Stimulated activated naive CD8-positive, alpha-beta T cell treated with anti-CD3 and anti-CD28 coated beads, Interleukin-15, Interleukin-2, amounts not matched to agents 100 ng/mL and 50 ng/mL, for 24 hours (primary cell): ENCODE data around the gene ADGRF1.

Source experiments
- H3K27ac Mint-ChIP-seq: one replicate; pipeline ENCODE4 v1.8.0; 2021; ENCODE audit warnings: mild to moderate bottlenecking, mixed read lengths
- H3K27me3 Mint-ChIP-seq: one replicate; pipeline ENCODE4 v1.8.0; 2021; ENCODE audit warnings: mixed read lengths
- H3K36me3 Mint-ChIP-seq: one replicate; pipeline ENCODE4 v1.8.0; 2021; ENCODE audit warnings: low read depth, mixed read lengths
- H3K4me1 Mint-ChIP-seq: one replicate; pipeline ENCODE4 v1.8.0; 2021; ENCODE audit warnings: low read depth, mixed read lengths
- H3K4me3 Mint-ChIP-seq: one replicate; pipeline ENCODE4 v1.8.0; 2021; ENCODE audit warnings: mild to moderate bottlenecking, mixed read lengths
- H3K9me3 Mint-ChIP-seq: one replicate; pipeline ENCODE4 v1.8.0; 2021; ENCODE audit warnings: mixed read lengths

Gene ADGRF1

DNA sequence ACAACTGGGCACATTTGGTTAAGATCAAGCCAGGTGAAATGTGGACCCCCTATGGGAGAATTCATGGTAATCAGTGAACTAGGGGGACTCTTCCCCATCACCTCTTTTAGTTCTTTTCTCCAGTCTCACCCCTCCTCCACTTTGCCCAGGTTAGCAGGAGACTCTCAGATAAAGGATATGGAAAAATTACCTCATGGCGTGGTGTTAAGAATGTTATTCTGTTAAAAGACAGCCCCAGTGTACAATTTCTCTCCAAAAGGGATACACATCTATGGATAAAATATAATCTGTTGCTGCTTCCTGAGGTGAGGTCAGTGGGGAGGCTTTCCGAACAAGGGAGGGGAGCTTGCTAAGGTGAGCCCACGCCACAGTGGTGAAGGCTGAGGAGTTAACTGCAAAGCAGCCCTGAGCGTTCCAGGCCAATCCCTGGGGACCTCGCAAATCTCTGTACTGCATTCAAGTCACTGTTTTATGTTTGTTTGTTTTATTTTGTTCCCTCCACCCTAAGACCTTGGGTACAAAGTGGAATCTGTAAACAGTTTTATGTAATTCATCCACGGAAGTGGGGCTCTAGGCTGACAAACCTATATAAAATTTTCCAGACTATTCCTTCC lies 52.0 kb downstream of the ADGRF1 start:
- Mint-ChIP-seq H3K27ac (no peak overlapping the region), H3K4me3 (no peak overlapping the region)

DNA sequence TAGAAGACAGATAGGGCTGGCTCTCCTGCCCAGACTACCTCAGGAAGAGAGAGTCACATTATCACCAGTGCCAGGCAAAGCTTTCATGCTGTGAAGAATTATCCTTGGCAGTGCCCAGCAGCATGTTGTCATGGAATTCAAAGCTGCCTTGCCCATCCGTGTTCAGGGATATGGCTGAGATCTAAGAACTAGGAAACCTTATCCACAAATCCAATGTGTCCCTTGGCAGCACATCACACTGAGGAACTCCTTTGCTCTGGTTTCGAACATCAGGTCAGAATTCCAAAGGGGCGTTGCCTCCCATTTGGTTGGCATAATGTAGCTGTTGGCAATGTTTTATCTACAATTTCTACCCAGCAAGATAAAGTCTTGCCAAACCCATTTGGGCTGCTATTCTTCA lies 52.7 kb downstream of the ADGRF1 start:
- H3K36me3 Mint-ChIP-seq = no peaks in the 10 kb centered on the region
- H3K27me3 Mint-ChIP-seq = peaks cover 18% of the 10 kb centered on the region
- no peak overlapping the region for H3K27ac Mint-ChIP-seq
- H3K4me3 Mint-ChIP-seq = no peak overlapping the region
- no peaks in the 10 kb centered on the region for H3K9me3 Mint-ChIP-seq
- no peaks in the 10 kb centered on the region for H3K4me1 Mint-ChIP-seq

More for the DNA sequence above, 52.0 kb downstream of the ADGRF1 start:
- Mint-ChIP-seq H3K4me1 (no peaks in the 10 kb centered on the region), H3K9me3 (no peaks in the 10 kb centered on the region), H3K27me3 (peaks cover 18% of the 10 kb centered on the region), H3K36me3 (no peaks in the 10 kb centered on the region)

DNA sequence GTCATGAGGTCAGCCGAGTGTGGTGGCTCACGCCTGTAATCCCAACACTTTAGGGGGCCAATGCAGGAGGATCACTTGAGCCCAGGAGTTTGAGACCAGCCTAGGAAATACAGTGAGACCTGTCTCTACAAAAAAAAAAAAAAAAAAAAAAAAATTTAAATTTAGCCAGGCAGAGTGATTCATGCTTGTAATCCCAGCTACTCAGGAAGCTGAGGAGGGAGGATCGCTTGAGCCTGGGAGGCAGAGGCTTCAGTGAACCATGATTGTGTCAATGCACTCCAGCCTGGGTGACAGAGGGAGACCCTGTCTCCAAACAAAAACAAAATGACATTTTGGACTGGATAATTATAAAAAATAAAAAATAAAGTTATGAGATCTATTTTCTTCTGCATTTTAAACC lies 56.2 kb downstream of the ADGRF1 start:
- no peaks in the 10 kb centered on the region for H3K9me3 Mint-ChIP-seq
- no peak overlapping the region for H3K27ac Mint-ChIP-seq
- no peaks in the 10 kb centered on the region for H3K36me3 Mint-ChIP-seq
- H3K4me3 Mint-ChIP-seq = no peak overlapping the region
- peaks cover 5% of the 10 kb centered on the region for H3K27me3 Mint-ChIP-seq
- no peaks in the 10 kb centered on the region for H3K4me1 Mint-ChIP-seq

DNA sequence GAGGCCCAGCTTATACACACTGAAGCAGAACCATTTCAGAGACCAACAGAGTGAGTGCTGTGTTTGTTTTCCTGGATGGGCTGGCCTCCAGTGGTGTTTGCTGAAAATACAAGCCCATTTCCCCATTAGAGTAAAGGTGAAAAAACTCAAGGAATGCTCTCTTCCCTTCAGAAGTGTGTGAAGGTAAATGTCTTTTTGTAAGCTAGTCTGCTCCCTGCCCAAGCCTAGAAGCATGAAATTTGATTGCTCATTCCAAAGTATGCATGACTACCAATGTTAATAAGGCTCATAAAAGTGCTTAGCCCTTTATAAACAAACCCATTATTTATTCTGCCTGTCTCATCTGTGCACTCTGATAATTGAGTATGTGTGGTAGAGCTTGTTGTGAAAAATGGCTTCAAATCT lies 59.1 kb downstream of the ADGRF1 start:
- H3K27ac Mint-ChIP-seq = no peak overlapping the region
- no peaks in the 10 kb centered on the region for H3K27me3 Mint-ChIP-seq
- no peaks in the 10 kb centered on the region for H3K4me1 Mint-ChIP-seq
- no peaks in the 10 kb centered on the region for H3K36me3 Mint-ChIP-seq
- no peak overlapping the region for H3K4me3 Mint-ChIP-seq
- no peaks in the 10 kb centered on the region for H3K9me3 Mint-ChIP-seq

DNA sequence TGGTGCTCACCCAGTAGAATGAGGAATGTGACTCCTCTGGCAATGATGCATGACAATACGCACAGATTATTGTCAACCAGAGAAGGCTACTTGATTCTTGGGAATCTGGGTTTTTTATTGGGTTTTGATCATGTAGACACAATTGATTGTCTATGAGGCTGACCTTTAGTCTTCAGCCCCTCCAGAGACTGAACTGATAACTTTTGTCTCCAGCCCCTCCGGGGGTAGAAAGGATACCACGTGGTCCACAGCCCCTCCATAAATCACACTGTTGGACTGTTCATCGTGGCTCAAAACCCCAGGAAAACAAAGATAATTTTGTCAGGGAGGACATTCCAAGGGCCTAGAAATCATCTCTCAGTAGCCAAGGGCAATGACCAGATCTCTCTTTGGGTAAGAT lies 62.9 kb downstream of the ADGRF1 start:
- Mint-ChIP-seq H3K27ac (no peak overlapping the region), H3K27me3 (no peaks in the 10 kb centered on the region), H3K4me3 (no peak overlapping the region), H3K36me3 (no peaks in the 10 kb centered on the region), H3K4me1 (no peaks in the 10 kb centered on the region), H3K9me3 (no peaks in the 10 kb centered on the region)

DNA sequence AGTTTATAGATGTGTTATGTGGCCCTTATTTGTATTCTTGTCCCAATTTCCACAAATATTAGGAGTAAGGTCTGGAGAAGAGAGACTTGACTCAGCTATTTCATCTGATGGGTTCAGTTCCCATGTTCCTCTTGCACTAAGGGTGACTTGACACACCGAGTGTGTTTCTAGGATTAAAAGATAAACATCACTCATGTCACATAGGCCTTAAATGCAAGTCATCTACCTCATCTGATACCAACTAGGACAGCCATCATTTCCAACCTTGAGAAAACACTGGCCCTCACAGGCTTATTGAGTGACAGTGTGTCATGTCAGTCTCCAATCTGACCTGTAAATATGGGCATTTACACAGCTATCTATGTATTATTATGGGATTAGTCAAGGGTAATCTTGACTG lies 67.3 kb downstream of the ADGRF1 start:
- no peak overlapping the region for H3K27ac Mint-ChIP-seq
- no peaks in the 10 kb centered on the region for H3K36me3 Mint-ChIP-seq
- peaks cover 17% of the 10 kb centered on the region for H3K27me3 Mint-ChIP-seq
- H3K4me1 Mint-ChIP-seq = no peaks in the 10 kb centered on the region
- no peak overlapping the region for H3K4me3 Mint-ChIP-seq
- H3K9me3 Mint-ChIP-seq = no peaks in the 10 kb centered on the region

DNA sequence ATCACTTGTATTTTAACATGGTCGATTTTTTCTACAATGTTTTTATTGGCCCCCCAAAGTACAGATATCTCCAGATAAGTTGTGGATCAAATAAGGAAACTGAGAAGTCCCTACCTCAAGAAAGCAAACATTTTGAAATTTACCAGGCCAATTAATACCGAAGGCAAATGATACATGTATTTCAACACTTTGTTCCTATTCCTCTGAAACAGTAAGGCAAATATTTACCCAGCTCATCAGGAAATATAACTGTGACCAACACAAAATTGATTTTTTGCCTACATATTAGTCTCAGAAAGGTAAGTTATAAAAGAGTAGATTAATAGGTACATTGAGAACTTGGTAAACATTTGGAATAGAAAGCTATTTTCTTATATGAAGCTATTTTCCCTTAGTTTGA lies 69.1 kb downstream of the ADGRF1 start:
- Mint-ChIP-seq H3K27me3 (peaks cover 17% of the 10 kb centered on the region), H3K36me3 (no peaks in the 10 kb centered on the region), H3K27ac (no peak overlapping the region), H3K4me3 (no peak overlapping the region), H3K9me3 (no peaks in the 10 kb centered on the region), H3K4me1 (no peaks in the 10 kb centered on the region)

DNA sequence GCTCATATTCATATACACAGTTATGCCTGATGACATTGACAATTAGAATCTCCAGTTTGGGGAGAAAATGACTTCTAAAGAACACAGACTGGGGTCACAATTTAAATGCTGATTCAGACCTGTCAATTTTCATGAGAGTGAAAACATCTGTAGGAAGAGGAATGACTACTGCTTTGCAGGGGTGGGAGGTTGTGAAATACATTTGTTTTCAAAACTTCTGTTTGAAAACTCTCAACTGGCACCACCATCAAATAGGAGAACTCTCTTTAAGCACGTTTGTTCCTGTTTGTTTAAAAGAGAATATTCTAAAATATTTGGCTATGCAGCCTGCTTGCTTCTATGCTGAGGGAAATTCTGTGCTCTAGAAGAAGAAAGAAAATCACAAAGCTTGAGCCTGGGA lies 69.6 kb downstream of the ADGRF1 start:
- Mint-ChIP-seq H3K27ac (no peak overlapping the region), H3K36me3 (no peaks in the 10 kb centered on the region), H3K4me1 (no peaks in the 10 kb centered on the region), H3K27me3 (peaks cover 17% of the 10 kb centered on the region), H3K9me3 (no peaks in the 10 kb centered on the region), H3K4me3 (no peak overlapping the region)

DNA sequence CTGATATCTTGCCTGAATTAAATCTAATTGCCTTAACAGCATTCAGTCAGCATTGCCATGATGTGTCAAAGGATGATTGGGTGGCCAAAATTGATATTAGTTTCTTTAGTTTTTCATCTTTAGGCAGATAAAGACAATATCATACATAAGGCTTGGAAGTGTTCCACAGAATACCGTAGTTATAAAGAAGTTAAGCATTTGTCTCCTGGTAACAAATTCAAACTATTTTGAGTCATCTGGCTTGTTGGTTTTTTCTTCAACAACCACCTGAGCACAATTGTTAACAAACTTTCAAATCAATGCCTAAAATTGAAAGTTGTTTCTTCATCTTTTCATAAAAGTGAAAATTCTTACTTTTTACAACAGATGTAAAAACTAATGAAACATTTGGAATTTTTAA lies 72.9 kb downstream of the ADGRF1 start:
- no peaks in the 10 kb centered on the region for H3K9me3 Mint-ChIP-seq
- no peak overlapping the region for H3K27ac Mint-ChIP-seq
- H3K36me3 Mint-ChIP-seq = no peaks in the 10 kb centered on the region
- no peak overlapping the region for H3K4me3 Mint-ChIP-seq
- H3K27me3 Mint-ChIP-seq = peaks cover 17% of the 10 kb centered on the region
- H3K4me1 Mint-ChIP-seq = no peaks in the 10 kb centered on the region

DNA sequence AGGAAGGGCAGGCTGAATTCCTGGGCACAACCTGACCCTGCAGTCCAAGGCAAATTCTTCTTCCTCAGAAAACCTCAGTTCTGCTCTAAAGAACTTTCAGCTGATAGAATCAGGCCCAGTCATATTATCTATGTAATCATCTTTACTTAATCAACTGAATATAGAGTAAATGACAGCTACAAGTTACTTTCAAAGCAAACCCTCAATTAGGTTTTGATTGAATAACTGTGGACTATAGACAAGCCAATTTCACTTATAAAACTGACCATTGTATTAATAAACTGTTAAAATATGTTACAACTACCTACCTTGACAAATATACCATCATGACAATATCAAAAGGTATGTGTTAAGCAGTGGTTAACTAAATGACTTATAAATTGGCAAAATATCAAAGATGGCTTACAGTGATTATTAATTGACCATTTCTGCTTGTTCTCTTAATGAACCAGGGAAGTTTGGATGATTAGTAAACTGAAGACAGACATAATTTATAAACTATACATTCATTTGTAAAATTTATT lies 74.2 kb downstream of the ADGRF1 start:
- Mint-ChIP-seq H3K27ac (no peak overlapping the region), H3K36me3 (no peaks in the 10 kb centered on the region), H3K4me3 (no peak overlapping the region), H3K27me3 (peaks cover 8% of the 10 kb centered on the region), H3K4me1 (no peaks in the 10 kb centered on the region), H3K9me3 (no peaks in the 10 kb centered on the region)

DNA sequence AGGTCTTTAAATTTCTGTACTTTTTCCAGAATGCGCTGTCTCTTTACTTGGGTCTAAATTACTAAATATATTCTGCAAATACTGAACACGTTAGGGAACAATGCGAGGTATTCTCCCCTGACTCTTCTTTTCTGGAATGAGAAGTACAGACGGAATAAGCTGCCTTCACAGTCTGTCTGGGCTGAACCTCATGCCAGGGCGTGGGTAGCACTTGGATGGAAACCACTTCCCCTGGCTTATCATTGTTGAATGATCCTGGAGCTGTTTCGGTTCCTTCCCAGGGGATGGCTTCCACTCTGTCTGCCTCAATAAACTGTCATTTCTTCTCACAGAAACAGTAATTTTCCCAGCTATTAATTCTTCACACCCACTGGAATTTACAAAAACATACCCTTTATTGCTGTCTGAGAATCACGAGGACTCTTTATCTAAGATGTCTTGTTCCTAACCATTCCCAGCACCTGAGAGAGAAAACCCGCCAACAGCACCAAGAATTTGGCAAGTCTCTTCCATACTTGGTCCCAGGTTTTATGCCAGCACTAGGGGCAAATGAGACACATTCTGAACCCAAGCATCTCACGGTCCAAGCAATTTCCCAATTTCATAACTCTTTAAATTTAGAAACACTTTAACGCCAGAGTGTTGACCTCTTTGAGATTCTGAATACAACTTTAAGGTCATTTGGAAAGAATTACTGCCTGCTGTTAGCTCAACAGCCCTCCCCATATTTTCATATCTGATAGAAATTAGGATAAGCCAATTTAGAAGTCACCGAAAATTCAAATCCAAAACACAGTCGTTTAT lies 77.2 kb downstream of the ADGRF1 start:
- H3K36me3 Mint-ChIP-seq = no peaks in the 10 kb centered on the region
- no peaks in the 10 kb centered on the region for H3K4me1 Mint-ChIP-seq
- H3K27ac Mint-ChIP-seq = no peak overlapping the region
- no peaks in the 10 kb centered on the region for H3K27me3 Mint-ChIP-seq
- H3K9me3 Mint-ChIP-seq = no peaks in the 10 kb centered on the region
- no peak overlapping the region for H3K4me3 Mint-ChIP-seq

DNA sequence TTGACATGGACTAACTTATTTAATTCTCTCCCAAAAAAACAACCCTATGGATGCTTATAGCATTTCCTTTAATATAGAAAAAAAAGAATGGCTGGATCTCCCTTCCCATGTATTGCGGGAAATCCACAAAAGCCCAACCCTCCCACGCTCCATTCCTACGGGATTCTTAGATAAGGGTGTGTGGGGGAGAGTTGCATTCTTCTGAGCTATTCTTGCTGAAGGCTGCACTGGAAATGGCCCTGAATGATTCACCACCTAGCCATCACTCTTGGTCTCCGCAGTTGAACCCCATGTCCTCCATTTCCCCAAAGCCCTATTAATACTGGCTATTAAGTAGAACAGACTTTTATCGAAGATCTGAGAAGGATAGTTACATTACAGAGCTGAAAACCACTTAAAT lies 78.5 kb downstream of the ADGRF1 start:
- Mint-ChIP-seq H3K9me3 (no peaks in the 10 kb centered on the region), H3K27ac (no peak overlapping the region), H3K36me3 (no peaks in the 10 kb centered on the region), H3K27me3 (no peaks in the 10 kb centered on the region), H3K4me1 (no peaks in the 10 kb centered on the region), H3K4me3 (no peak overlapping the region)

DNA sequence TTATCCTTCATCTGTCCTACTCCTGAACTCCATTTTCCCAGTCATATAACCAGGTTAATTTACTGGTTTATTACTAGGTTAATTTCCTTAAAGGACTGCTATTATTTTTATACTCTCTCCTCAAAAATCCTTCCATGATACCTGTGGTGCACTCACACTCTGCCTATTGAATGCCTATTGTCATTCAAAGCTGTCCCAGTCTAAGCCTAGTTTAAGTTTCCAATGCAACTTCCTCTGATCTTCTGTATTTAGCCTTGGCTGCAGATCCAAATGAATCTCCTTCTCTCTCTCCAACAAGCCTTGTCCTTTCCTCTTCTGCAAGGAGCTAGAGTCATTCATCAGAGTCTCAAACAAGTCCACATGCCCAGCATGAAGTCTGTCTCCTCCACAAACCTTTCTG lies 79.1 kb downstream of the ADGRF1 start:
- Mint-ChIP-seq H3K27me3 (no peaks in the 10 kb centered on the region), H3K4me1 (no peaks in the 10 kb centered on the region), H3K9me3 (no peaks in the 10 kb centered on the region), H3K27ac (no peak overlapping the region), H3K36me3 (no peaks in the 10 kb centered on the region), H3K4me3 (no peak overlapping the region)

DNA sequence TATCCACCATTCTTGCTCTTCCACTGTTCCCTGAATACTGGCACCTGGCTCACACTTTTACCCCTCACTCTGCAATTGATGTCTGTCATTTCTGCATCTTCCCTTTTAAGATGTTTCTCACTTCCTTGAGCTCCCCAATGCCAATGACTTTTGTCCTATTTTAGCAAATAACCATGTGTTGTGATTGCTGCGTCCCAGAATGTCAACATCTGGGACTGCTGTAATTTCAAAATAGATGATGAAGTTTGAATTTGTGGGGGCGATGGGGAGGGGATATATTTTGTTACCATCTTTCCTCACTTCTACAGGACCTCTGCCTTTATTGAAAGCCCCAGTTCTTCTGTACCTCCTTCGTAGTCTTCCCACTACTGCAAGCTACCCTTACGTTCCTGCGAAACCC lies 80.4 kb downstream of the ADGRF1 start:
- Mint-ChIP-seq H3K27me3 (no peaks in the 10 kb centered on the region), H3K4me1 (no peaks in the 10 kb centered on the region)

DNA sequence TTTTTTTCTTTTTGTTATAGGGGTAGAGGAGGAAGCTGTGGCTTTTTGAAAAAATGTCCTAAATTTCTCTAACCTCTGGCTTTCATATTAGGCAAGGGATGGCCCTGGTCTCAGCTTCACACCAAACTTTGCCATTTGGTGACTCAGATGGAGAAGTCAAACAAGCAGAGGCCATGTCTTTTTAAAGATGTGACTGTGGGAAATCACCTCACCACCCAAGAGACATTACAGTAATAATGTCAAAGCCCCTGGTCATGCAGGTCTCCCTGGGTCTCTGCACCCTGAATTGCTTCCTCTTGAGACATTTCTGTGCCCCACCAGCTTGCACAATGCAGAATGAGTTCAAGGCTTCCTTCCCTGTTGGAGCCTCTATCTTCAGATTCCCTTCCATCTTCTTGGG lies 80.9 kb downstream of the ADGRF1 start:
- Mint-ChIP-seq H3K27ac (no peak overlapping the region), H3K4me3 (no peak overlapping the region), H3K36me3 (no peaks in the 10 kb centered on the region), H3K27me3 (no peaks in the 10 kb centered on the region), H3K9me3 (no peaks in the 10 kb centered on the region), H3K4me1 (no peaks in the 10 kb centered on the region)

More for the DNA sequence above, 80.4 kb downstream of the ADGRF1 start:
- Mint-ChIP-seq H3K27ac (no peak overlapping the region), H3K36me3 (no peaks in the 10 kb centered on the region), H3K4me3 (no peak overlapping the region), H3K9me3 (no peaks in the 10 kb centered on the region)

DNA sequence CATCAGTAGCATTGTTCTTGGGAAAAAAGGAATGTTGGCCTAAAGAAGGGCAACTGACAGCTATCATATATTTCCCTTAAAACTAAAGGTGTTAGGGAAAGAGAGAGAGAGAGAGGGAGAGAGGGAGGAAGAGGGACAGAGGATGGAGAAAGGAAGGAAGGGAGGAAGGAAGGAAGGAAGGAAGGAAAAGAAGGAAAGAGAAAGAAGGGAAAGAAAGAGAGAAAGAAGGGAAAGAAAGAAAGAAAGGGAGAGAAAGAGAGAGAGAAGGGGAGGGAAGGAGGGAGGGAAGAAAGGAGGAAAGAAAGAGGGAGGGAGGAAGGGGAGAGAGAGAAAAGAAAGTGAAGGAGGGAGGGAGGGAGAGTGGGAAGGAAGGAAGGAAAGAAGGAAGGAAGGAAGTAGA lies 82.7 kb downstream of the ADGRF1 start:
- H3K36me3 Mint-ChIP-seq = no peaks in the 10 kb centered on the region
- H3K4me3 Mint-ChIP-seq = no peak overlapping the region
- no peaks in the 10 kb centered on the region for H3K4me1 Mint-ChIP-seq
- H3K9me3 Mint-ChIP-seq = no peaks in the 10 kb centered on the region
- H3K27me3 Mint-ChIP-seq = peaks cover 4% of the 10 kb centered on the region
- no peak overlapping the region for H3K27ac Mint-ChIP-seq
